GM19372 (cell line): ENCODE data around the gene TTC36.
"Not testable (repeated sequence)": the region's sequence is repeated elsewhere in the genome, so short reads cannot be mapped to it uniquely, and the experiment has no call there.

Source experiments
- ATAC-seq: cut with Tn5 transposase; IDR thresholded peaks from one replicate; pipeline ENCODE4 v1.9.1; 2021; ENCODE audit warnings: mild to moderate bottlenecking, low read depth, moderate library complexity; ENCODE audit not compliant: unreplicated experiment

Gene TTC36

GRCh38 chr11:118531597-118532084 lies 4.4 kb downstream of the TTC36 start:
- ATAC-seq: no peak

GRCh38 chr11:118532091-118532490 lies 4.8 kb downstream of the TTC36 start:
- ATAC-seq: no peak

GRCh38 chr11:118532852-118533768 lies 5.8 kb downstream of the TTC36 start:
- ATAC-seq: no peak

GRCh38 chr11:118533769-118534729 lies 6.8 kb downstream of the TTC36 start:
- no peak for ATAC-seq

- ATAC-seq: no peak
Measured at GRCh38 chr11:118535261-118535660, 8.0 kb downstream of the TTC36 start.

GRCh38 chr11:118536726-118537125 lies 9.5 kb downstream of the TTC36 start:
- ATAC-seq: no peak

- ATAC-seq: no peak
Measured at GRCh38 chr11:118537409-118537980, 10.2 kb downstream of the TTC36 start.

- no peak for ATAC-seq
Measured at GRCh38 chr11:118544010-118544646, 16.9 kb downstream of the TTC36 start.

GRCh38 chr11:118544647-118545010 lies 17.4 kb downstream of the TTC36 start:
- ATAC-seq: no peak

- no peak for ATAC-seq
Measured at GRCh38 chr11:118545533-118545932, 18.3 kb downstream of the TTC36 start.

- ATAC-seq: no peak
Measured at GRCh38 chr11:118547132-118547531, 19.9 kb downstream of the TTC36 start.

- ATAC-seq: no peak
Measured at GRCh38 chr11:118552341-118552740, 25.1 kb downstream of the TTC36 start.

- ATAC-seq: no peak
Measured at GRCh38 chr11:118560806-118561205, 33.5 kb downstream of the TTC36 start.

GRCh38 chr11:118565051-118565450 lies 37.8 kb downstream of the TTC36 start:
- ATAC-seq: no peak

- ATAC-seq: no peak
Measured at GRCh38 chr11:118569670-118570069, 42.4 kb downstream of the TTC36 start.

GRCh38 chr11:118570787-118571186 lies 43.5 kb downstream of the TTC36 start:
- no peak for ATAC-seq

GRCh38 chr11:118571701-118572060 lies 44.4 kb downstream of the TTC36 start:
- not testable (repeated sequence) for ATAC-seq

GRCh38 chr11:118572061-118572980 lies 45.0 kb downstream of the TTC36 start, which contains the start of gene ARCN1:
ARCN1 (plus strand) TSS chr11:118572409; CDS start chr11:118572548, 139 bp downstream.
- peak; percentile 66 for ATAC-seq

- ATAC-seq: no peak
Measured at GRCh38 chr11:118572981-118573550, 45.8 kb downstream of the TTC36 start.
